AG04449 (cell line): ENCODE results near the gene HK2.

ENCODE experiments used
- CTCF ChIA-PET: fragments of 350-600 bp; formaldehyde crosslinking; extraction: SDS; loops from one replicate; lab custom pipeline; 2021; ENCODE audit warnings: antibody characterized with exemption; lab: Yijun Ruan, JAX
- POLR2A ChIA-PET: fragments of 400-600, 350-600 bp; formaldehyde crosslinking; extraction: SDS; loops from one replicate; lab custom pipeline; 2020; ENCODE audit warnings: antibody characterized with exemption, inconsistent platforms; lab: Yijun Ruan, JAX
- DNase-seq: peaks from one replicate; pipeline ENCODE4 v3.0.0-alpha.2; 2010; ENCODE audit warnings: low read depth, low spot score
- H3K4me3 ChIP-seq: 2 replicates; pipeline ENCODE4 v1.5.1; 2011; ENCODE audit warnings: low read depth, mild to moderate bottlenecking, control low read depth, low read length
- TF ChIP-seq, protein P1 (sequence below): IDR thresholded peaks from one replicate; pipeline ENCODE4 v1.5.1; 2011; ENCODE audit warnings: mild to moderate bottlenecking, moderate library complexity, low read length, control low read depth, inconsistent platforms; ENCODE audit not compliant: insufficient read depth; ENCODE audit errors: missing control alignments

Gene HK2

DNA sequence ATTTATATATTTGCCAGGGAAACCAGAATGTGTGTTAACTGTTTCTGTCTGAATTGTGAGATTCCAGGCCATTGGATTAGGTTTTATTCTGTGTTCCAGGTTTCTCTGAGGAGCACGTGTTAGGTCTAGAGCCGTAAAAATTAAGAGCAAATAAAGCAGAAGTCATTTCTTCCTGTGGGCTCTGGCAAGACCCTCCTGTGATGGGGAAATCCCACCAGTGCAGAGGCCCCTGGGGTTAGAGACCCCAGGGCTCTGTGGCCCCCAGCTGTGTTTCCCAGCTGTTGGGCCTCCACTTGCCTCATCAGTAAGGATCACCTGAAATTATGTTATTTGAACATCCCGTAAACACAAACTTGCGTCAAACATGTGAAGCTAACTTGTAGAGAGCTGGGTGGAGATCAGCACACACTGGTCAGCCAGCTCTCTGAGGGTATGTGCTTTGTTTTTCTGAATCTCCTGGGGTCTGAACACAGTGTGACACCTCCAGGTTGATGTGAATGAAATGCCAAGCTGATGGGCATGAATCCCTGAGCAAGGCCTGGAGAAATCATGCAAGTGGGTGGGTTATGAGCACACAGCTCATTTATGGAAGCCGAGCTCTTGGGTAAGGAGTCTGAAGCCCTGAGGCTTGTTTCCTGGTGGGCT is 50.3 kb downstream of the HK2 start:
- no peak for DNase-seq
- TF ChIP-seq, protein P1, sequence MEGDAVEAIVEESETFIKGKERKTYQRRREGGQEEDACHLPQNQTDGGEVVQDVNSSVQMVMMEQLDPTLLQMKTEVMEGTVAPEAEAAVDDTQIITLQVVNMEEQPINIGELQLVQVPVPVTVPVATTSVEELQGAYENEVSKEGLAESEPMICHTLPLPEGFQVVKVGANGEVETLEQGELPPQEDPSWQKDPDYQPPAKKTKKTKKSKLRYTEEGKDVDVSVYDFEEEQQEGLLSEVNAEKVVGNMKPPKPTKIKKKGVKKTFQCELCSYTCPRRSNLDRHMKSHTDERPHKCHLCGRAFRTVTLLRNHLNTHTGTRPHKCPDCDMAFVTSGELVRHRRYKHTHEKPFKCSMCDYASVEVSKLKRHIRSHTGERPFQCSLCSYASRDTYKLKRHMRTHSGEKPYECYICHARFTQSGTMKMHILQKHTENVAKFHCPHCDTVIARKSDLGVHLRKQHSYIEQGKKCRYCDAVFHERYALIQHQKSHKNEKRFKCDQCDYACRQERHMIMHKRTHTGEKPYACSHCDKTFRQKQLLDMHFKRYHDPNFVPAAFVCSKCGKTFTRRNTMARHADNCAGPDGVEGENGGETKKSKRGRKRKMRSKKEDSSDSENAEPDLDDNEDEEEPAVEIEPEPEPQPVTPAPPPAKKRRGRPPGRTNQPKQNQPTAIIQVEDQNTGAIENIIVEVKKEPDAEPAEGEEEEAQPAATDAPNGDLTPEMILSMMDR, result no peak
- ChIA-PET CTCF (interaction anchor here (1.1 to 5.8 kb wide), 5 partner anchors 8 to 193 kb away, joined by 3 to 43 read pairs (median 9); no protein-coding TSS in a partner anchor), POLR2A (no interaction called here)
- no peak overlapping the region for H3K4me3 ChIP-seq

DNA sequence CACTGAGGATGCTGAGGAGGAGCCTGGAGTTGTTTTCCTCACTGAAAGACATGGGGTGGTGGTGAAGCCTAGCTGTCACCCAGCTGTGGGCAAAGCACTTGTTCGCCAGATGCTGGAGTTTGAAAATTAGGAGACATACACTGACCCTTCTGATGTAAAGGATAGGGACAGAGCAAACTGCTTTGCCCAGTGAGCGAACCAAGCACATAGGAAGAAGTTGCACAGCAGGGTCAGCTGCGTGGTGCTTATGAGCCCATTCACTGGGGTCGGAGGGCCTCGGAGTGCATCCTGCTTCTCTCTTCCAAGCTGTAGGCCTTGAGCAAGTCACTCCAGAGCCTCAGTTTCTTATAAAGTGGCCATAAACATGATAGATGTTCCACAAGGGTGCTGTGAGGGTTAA is 50.9 kb downstream of the HK2 start:
- POLR2A ChIA-PET, result no interaction called here
- no peak for DNase-seq
- TF ChIP-seq, protein P1, result no peak
- CTCF ChIA-PET, result interaction anchor here (1.1 to 5.8 kb wide), 5 partner anchors 9 to 194 kb away, joined by 3 to 43 read pairs (median 9); no protein-coding TSS in a partner anchor
- H3K4me3 ChIP-seq, result no peak overlapping the region

DNA sequence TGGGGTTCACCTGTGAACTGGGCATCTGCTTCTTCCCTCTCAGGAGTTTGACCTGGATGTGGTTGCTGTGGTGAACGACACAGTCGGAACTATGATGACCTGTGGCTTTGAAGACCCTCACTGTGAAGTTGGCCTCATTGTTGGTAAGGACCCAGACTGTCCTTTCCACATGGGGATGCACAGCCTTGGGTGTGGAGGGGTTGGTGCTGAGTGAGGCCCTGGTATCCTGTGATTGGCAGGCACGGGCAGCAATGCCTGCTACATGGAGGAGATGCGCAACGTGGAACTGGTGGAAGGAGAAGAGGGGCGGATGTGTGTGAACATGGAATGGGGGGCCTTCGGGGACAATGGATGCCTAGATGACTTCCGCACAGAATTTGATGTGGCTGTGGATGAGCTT is 52.3 kb downstream of the HK2 start:
- POLR2A ChIA-PET, result no interaction called here
- TF ChIP-seq, protein P1, result no peak
- no peak for DNase-seq
- no peak overlapping the region for H3K4me3 ChIP-seq
- CTCF ChIA-PET, result interaction anchor here (1.9 to 5.8 kb wide), 4 partner anchors 10 to 195 kb away, joined by 4 to 43 read pairs (median 14); no protein-coding TSS in a partner anchor

DNA sequence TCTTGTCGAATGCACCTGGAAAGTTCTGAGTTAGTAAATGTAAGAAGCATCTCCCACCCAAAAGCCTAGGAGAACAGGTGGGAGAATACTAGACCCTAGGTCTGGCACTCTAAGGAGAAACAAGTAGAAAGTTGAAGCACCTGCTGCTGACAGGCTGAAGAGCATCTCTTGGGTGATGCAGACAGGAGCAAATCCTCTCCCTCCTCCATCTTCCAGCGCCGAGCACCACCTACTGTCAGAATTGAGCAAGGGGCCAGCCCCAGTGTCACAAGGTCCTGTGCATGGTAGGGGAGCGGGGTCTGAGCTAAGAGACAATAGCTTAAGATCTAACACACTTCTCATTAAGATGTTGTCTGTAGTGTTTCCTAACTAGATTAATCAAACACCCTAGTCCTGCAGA is 52.9 kb downstream of the HK2 start:
- no peak for DNase-seq
- TF ChIP-seq, protein P1, result no peak
- POLR2A ChIA-PET, result no interaction called here
- H3K4me3 ChIP-seq, result no peak overlapping the region
- CTCF ChIA-PET, result interaction anchor here (0.7 to 5.8 kb wide), 6 partner anchors 11 to 195 kb away, joined by 3 to 43 read pairs (median 6); no protein-coding TSS in a partner anchor

DNA sequence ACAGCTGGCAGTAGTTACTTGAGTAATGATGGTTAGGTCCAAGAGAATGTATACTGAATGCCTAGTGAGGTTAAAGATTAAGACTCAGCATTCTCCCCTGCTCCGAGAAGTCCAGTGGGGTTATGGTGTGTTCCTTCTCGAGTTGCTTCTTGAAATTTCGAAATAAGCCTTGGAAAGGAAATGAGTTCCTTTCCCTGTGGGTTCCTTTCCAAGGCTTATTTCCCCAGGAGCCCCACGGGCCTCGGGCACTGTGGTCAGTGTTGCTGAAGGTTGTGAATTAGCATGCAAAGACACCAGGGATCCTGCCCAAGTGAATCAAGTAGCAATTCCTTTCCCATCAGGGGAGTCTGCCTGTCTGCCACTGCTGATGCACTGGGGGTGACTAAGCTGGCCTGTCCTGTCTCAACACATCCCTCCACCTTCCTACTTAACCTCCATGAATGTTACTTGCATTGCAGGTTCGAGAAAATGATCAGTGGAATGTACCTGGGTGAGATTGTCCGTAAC is 53.6 kb downstream of the HK2 start:
- CTCF ChIA-PET, result interaction anchor here (0.7 to 5.8 kb wide), 6 partner anchors 12 to 196 kb away, joined by 3 to 43 read pairs (median 6); no protein-coding TSS in a partner anchor
- no peak overlapping the region for H3K4me3 ChIP-seq
- TF ChIP-seq, protein P1, result no peak
- peak; percentile 67 for DNase-seq
- POLR2A ChIA-PET, result no interaction called here

DNA sequence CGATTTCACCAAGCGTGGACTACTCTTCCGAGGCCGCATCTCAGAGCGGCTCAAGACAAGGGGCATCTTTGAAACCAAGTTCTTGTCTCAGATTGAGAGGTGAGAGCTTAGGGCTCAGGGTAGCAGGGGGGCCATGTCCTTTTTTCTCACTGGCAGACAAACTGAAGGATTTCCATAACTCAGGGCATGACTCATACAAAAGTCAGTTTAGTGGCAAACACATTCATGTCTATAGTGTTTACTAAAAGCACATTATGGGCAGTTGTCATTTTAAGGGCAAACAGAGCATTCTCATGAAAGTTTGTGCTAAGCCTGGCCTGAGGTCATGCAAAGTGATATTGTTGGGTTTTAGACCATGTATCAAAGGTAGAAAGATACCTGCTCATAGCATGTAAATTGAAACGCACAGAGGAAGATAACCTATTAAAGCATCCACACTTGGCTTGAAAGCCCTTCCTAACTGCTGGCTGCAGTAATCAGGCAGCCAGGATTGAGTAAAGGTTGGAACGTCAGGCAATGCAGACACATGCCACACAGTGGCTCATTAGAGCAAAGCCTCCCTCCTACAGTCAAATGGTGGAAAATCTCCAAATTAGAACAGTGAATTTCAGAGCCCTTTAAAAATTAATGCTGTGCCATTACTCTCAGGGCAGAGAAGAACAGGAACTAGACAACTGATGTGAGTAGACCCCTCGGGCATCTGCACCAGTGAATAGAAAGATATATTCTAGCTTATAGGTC is 54.2 kb downstream of the HK2 start:
- ChIA-PET CTCF (interaction anchor here (0.9 to 5.8 kb wide), 8 partner anchors 12 to 196 kb away, joined by 3 to 43 read pairs (median 4); no protein-coding TSS in a partner anchor), POLR2A (no interaction called here)
- TF ChIP-seq, protein P1, result no peak
- H3K4me3 ChIP-seq, result no peak overlapping the region
- DNase-seq, result no peak
